Natural killer cell (primary cell): ENCODE results near the gene LZTFL1. TPM values are rescaled to one million over a fixed set of nuclear protein-coding genes. Genes with fewer than 3 reads are reported as not detected.

Experiments
- ATAC-seq, 3 donors: fragments of 150-1000 bp in 2 of 3; fragments of 200-7000 bp in 1 of 3; cut with Tn5 transposase; 1 replicate in 1 of 3; 2 replicates in 2 of 3; pipeline ENCODE4 v1.10.0; 2021; ENCODE audit warnings: mild to moderate bottlenecking in 2 of 3, moderate library complexity in 2 of 3
- DNase-seq, 2 donors: peaks; one replicate each; pipeline versions ENCODE4 v3.0.0 to v3.0.0-alpha.2; 2013 to 2021; ENCODE audit warnings: mixed read lengths in 1 of 2
- H3K27ac ChIP-seq: one replicate; pipeline ENCODE4 v1.5.1; 2013; ENCODE audit warnings: mild to moderate bottlenecking, low read length
- H3K27me3 ChIP-seq: one replicate; pipeline ENCODE4 v1.6.1; 2013; ENCODE audit warnings: low read length; ENCODE audit not compliant: control insufficient read depth, insufficient read depth
- H3K36me3 ChIP-seq: one replicate; pipeline ENCODE4 v1.6.1; 2013; ENCODE audit warnings: low read length; ENCODE audit not compliant: control insufficient read depth, insufficient read depth
- H3K4me1 ChIP-seq: one replicate; pipeline ENCODE4 v1.6.1; 2013; ENCODE audit warnings: low read length; ENCODE audit not compliant: control insufficient read depth, insufficient read depth
- H3K4me3 ChIP-seq: one replicate; pipeline ENCODE4 v1.5.1; 2013; ENCODE audit warnings: low read length
- H3K9me3 ChIP-seq: one replicate; pipeline ENCODE4 v1.6.1; 2013; ENCODE audit warnings: low read length; ENCODE audit not compliant: control insufficient read depth, insufficient read depth
- H3K27ac Mint-ChIP-seq, 2 donors: one replicate each; pipeline ENCODE4 v1.8.0; 2022; ENCODE audit warnings: mild to moderate bottlenecking in 2 of 2, mixed read lengths in 2 of 2, moderate library complexity in 1 of 2
- H3K27me3 Mint-ChIP-seq, 2 donors: one replicate each; pipeline ENCODE4 v1.8.0; 2022; ENCODE audit warnings: low read depth in 2 of 2, mixed read lengths in 2 of 2
- H3K36me3 Mint-ChIP-seq: one replicate; pipeline ENCODE4 v1.8.0; 2022; ENCODE audit warnings: mixed read lengths
- H3K4me1 Mint-ChIP-seq, 2 donors: one replicate each; pipeline ENCODE4 v1.8.0; 2022; ENCODE audit warnings: mixed read lengths in 2 of 2
- H3K4me3 Mint-ChIP-seq: one replicate; pipeline ENCODE4 v1.8.0; 2022; ENCODE audit warnings: mild to moderate bottlenecking, moderate library complexity, mixed read lengths
- H3K9me3 Mint-ChIP-seq, 2 donors: one replicate each; pipeline ENCODE4 v1.8.0; 2022; ENCODE audit warnings: mixed read lengths in 2 of 2
- CTCF ChIP-seq: fragments of 200-600 bp; IDR thresholded peaks from one replicate; pipeline ENCODE4 v1.8.0; 2022; ENCODE audit warnings: antibody characterized with exemption
- WGBS: methylation state at CpG from one replicate; pipeline ENCODE4 v1.1.7; 2013; ENCODE audit warnings: missing lambda C conversion rate; ENCODE audit not compliant: insufficient coverage; 5-methylcytosine and 5-hydroxymethylcytosine counted together
- intact Hi-C: fragments of 100-400 bp; cut with micrococcal nuclease; formaldehyde crosslinking; loops from one replicate; pipeline ENCODE4 v1.14.2; 2022
- total RNA-seq, 4 donors: library from RNA; stranded (reverse); fragments of 120-200 nt in 1 of 4; gene quantifications; one replicate each; pipeline versions ENCODE4 v1.2.3 to v1.2.4, GENCODE V29; 2013 to 2022

Gene LZTFL1
- total RNA-seq, 3 donors from 2014 or later (not counting 1 experiment from before 2014, with no cell fraction given), result 16.4 to 19.8 (median 17.2) TPM

- Mint-ChIP-seq H3K4me1 (peaks cover 7 to 16% of the 10 kb centered on the region in 2 donors), H3K27ac (no peak overlapping the region), H3K27me3 (peaks cover 46 to 47% of the 10 kb centered on the region in 2 donors), H3K9me3 (no peaks in the 10 kb centered on the region), H3K36me3 (no peaks in the 10 kb centered on the region), H3K4me3 (no peak overlapping the region)
- intact Hi-C loops, result no loop called here
- H3K36me3 ChIP-seq, result no peaks in the 10 kb centered on the region
- 88% methylated on average over 4 of the region's 4 CpGs for WGBS
- H3K9me3 ChIP-seq, result no peaks in the 10 kb centered on the region
- TF ChIP-seq CTCF, result no peak
- peaks cover 13% of the 10 kb centered on the region for H3K4me1 ChIP-seq
- peaks cover 26% of the 10 kb centered on the region for H3K27me3 ChIP-seq
- DNase-seq, result no peak
- no peak overlapping the region for H3K27ac ChIP-seq
- H3K4me3 ChIP-seq, result no peak overlapping the region
- ATAC-seq, result no peak
Measured at GRCh38 chr3:45798034-45798433, 43.9 kb downstream of the LZTFL1 start.

- no peak for TF ChIP-seq CTCF
- Histone ChIP-seq H3K4me3 (no peak overlapping the region), H3K36me3 (no peaks in the 10 kb centered on the region), H3K9me3 (no peaks in the 10 kb centered on the region), H3K27ac (no peak overlapping the region), H3K4me1 (peaks cover 13% of the 10 kb centered on the region), H3K27me3 (peaks cover 26% of the 10 kb centered on the region)
- Mint-ChIP-seq H3K27ac (no peak overlapping the region), H3K4me1 (peaks cover 7 to 16% of the 10 kb centered on the region in 2 donors), H3K36me3 (no peaks in the 10 kb centered on the region), H3K9me3 (no peaks in the 10 kb centered on the region), H3K4me3 (peak overlapping the region; percentile 63), H3K27me3 (peaks cover 46 to 47% of the 10 kb centered on the region in 2 donors)
- no peak for DNase-seq
- ATAC-seq, result no peak
- 71% methylated on average over 12 of the region's 13 CpGs for WGBS
- intact Hi-C loops, result no loop called here
Measured at GRCh38 chr3:45796902-45797637, 44.8 kb downstream of the LZTFL1 start.

GRCh38 chr3:45795882-45796765 is 45.8 kb downstream of the LZTFL1 start, which contains the start of gene SLC6A20:
Gene SLC6A20 (minus strand): TSS chr3:45796536. CDS start chr3:45796419, 117 bp downstream.
- Mint-ChIP-seq H3K9me3 (no peaks in the 10 kb centered on the region), H3K36me3 (no peaks in the 10 kb centered on the region), H3K4me1 (peaks cover 7 to 16% of the 10 kb centered on the region in 2 donors), H3K27ac (peak within 1 kb of the TSS in 1 of 2 donors; percentile 83), H3K4me3 (peak within 1 kb of the TSS; percentile 80), H3K27me3 (peaks cover 47 to 50% of the 10 kb centered on the region in 2 donors)
- intact Hi-C loops, result no loop called here
- Histone ChIP-seq H3K4me1 (peaks cover 13% of the 10 kb centered on the region), H3K27ac (no peak within 1 kb of the TSS), H3K27me3 (peaks cover 26% of the 10 kb centered on the region), H3K36me3 (no peaks in the 10 kb centered on the region), H3K4me3 (peak within 1 kb of the TSS; percentile 12), H3K9me3 (no peaks in the 10 kb centered on the region)
- 3% methylated on average over 91 of the region's 91 CpGs for WGBS
- ATAC-seq (peak; percentile 38 to 83 (median 76)), DNase-seq (peak in 1 of 2 donors; percentile 21)
- no peak for TF ChIP-seq CTCF
